Neural cell (in vitro differentiated cells): ENCODE data around the gene CNKSR2. TPM values are rescaled to one million over a fixed set of nuclear protein-coding genes. Genes with fewer than 3 reads are reported as not detected.

Experiments used
- H2AFZ ChIP-seq: fragments of 200-600, 300-800 bp; sonication (generic), shearing (Covaris generic); 2 replicates; pipeline ENCODE4 v1.6.0; 2014; ENCODE audit warnings: low read depth, mild to moderate bottlenecking, antibody characterized with exemption, low read length, moderate library complexity
- H3F3A ChIP-seq: fragments of 200-600 bp; shearing (Covaris generic); 2 replicates; pipeline ENCODE4 v1.6.1; 2016; ENCODE audit warnings: mild to moderate bottlenecking, moderate library complexity, mixed read lengths, antibody characterized with exemption, low read length; ENCODE audit not compliant: insufficient read depth, poor library complexity, severe bottlenecking
- H3K27ac ChIP-seq: fragments of 200-600, 300-800 bp; sonication (generic), shearing (Covaris generic); 2 replicates; pipeline ENCODE4 v1.5.1; 2014; ENCODE audit warnings: mild to moderate bottlenecking, low read length, moderate library complexity
- H3K27me3 ChIP-seq: fragments of 300-800, 200-600 bp; sonication (generic), shearing (Covaris generic); 2 replicates; pipeline ENCODE4 v1.6.0; 2014; ENCODE audit warnings: mild to moderate bottlenecking, low read depth, low read length, moderate library complexity; ENCODE audit not compliant: insufficient read depth
- H3K36me3 ChIP-seq: fragments of 300-800, 200-600 bp; sonication (generic), shearing (Covaris generic); 2 replicates; pipeline ENCODE4 v1.5.1; 2014; ENCODE audit warnings: mild to moderate bottlenecking, antibody characterized with exemption, low read length, moderate library complexity; ENCODE audit not compliant: insufficient read depth
- H3K4me2 ChIP-seq: fragments of 300-800, 200-600 bp; sonication (generic), shearing (Covaris generic); 2 replicates; pipeline ENCODE4 v1.6.0; 2014; ENCODE audit warnings: mild to moderate bottlenecking, low read length
- H3K4me3 ChIP-seq: fragments of 300-800, 200-600 bp; sonication (generic), shearing (Covaris generic); 2 replicates; pipeline ENCODE4 v1.5.1; 2014; ENCODE audit warnings: mild to moderate bottlenecking, low read length, moderate library complexity
- H3K79me2 ChIP-seq: fragments of 200-600 bp; shearing (Covaris generic); replicated peaks from 2 replicates; pipeline ENCODE4 v1.6.0; 2014; ENCODE audit warnings: mild to moderate bottlenecking, low read length, moderate library complexity; ENCODE audit not compliant: insufficient read depth
- H3K9ac ChIP-seq: fragments of 300-800, 200-600 bp; sonication (generic), shearing (Covaris generic); 2 replicates; pipeline ENCODE4 v1.6.1; 2016; ENCODE audit warnings: mild to moderate bottlenecking, low read length, mixed read lengths
- H3K9me2 ChIP-seq: fragments of 200-600 bp; shearing (Covaris generic); 2 replicates; pipeline ENCODE4 v1.6.1; 2016; ENCODE audit warnings: mild to moderate bottlenecking, low read length, mixed read lengths; ENCODE audit not compliant: insufficient read depth
- H3K9me3 ChIP-seq: fragments of 200-600, 300-800 bp; sonication (generic), shearing (Covaris generic); 2 replicates; pipeline ENCODE4 v1.6.1; 2016; ENCODE audit warnings: mild to moderate bottlenecking, mixed run types, low read length, moderate library complexity, mixed read lengths
- H4K20me1 ChIP-seq: fragments of 200-600 bp; shearing (Covaris generic); 2 replicates; pipeline ENCODE4 v1.6.1; 2016; ENCODE audit warnings: mild to moderate bottlenecking, mixed run types; ENCODE audit not compliant: insufficient read depth
- CTCF ChIP-seq: fragments of 450-650 bp; IDR thresholded peaks from 2 replicates; pipeline ENCODE4 v1.5.1; 2014; ENCODE audit warnings: antibody characterized with exemption, mild to moderate bottlenecking, moderate library complexity; ENCODE audit not compliant: poor library complexity, severe bottlenecking
- EP300 ChIP-seq: fragments of 450-650 bp; conservative IDR thresholded peaks from 2 replicates; pipeline ENCODE4 v1.6.1; 2014; ENCODE audit warnings: antibody characterized with exemption, mild to moderate bottlenecking, moderate library complexity; ENCODE audit not compliant: poor library complexity, severe bottlenecking
- EZH2 ChIP-seq: fragments of 200-600, 300-800 bp; shearing (Covaris generic), sonication (generic); IDR thresholded peaks from 2 replicates; pipeline ENCODE4 v1.6.1; 2014; ENCODE audit warnings: antibody characterized with exemption, low read length, borderline replicate concordance, mild to moderate bottlenecking; ENCODE audit not compliant: insufficient read depth, poor library complexity, severe bottlenecking
- MXI1 ChIP-seq: fragments of 450-650 bp; conservative IDR thresholded peaks from 2 replicates; pipeline ENCODE4 v1.6.1; 2014; ENCODE audit warnings: antibody characterized with exemption, mild to moderate bottlenecking; ENCODE audit not compliant: poor library complexity, severe bottlenecking
- POLR2AphosphoS5 ChIP-seq: IDR thresholded peaks from 2 replicates; pipeline ENCODE4 v1.6.1; 2012
- RAD21 ChIP-seq: fragments of 450-650 bp; conservative IDR thresholded peaks from 2 replicates; pipeline ENCODE4 v1.6.1; 2014; ENCODE audit warnings: antibody characterized with exemption, mild to moderate bottlenecking, moderate library complexity
- REST ChIP-seq: IDR thresholded peaks from 2 replicates; pipeline ENCODE4 v1.6.1; 2012; ENCODE audit warnings: borderline replicate concordance
- SMC3 ChIP-seq: fragments of 450-650 bp; conservative IDR thresholded peaks from 2 replicates; pipeline ENCODE4 v1.6.1; 2014; ENCODE audit warnings: antibody characterized with exemption, mild to moderate bottlenecking, moderate library complexity; ENCODE audit not compliant: poor library complexity
- TAF1 ChIP-seq: IDR thresholded peaks from 2 replicates; pipeline ENCODE4 v1.6.1; 2012; ENCODE audit warnings: low read depth
- polyA minus RNA-seq: library from RNA; depleted of rRNA, polyadenylated mRNA; stranded (reverse); fragments of >200 nt; gene quantifications from 2 replicates; pipeline ENCODE4 v1.2.3, GENCODE V29; 2014
- polyA plus RNA-seq: library from polyadenylated mRNA; depleted of rRNA; stranded (reverse); fragments of >200 nt; gene quantifications from 2 replicates; pipeline ENCODE4 v1.2.3, GENCODE V29; 2014

The CNKSR2 gene
- polyA plus RNA-seq: 27.2 and 31.1 TPM in 2 replicates
- polyA minus RNA-seq: 129 and 156 TPM in 2 replicates

- H3K9me3 ChIP-seq: no peaks in the 10 kb centered on the region
- H3K36me3 ChIP-seq: no peaks in the 10 kb centered on the region
- no peaks in the 10 kb centered on the region for H3K27me3 ChIP-seq
- H3K79me2 ChIP-seq: peaks cover 42% of the 10 kb centered on the region
- H3F3A ChIP-seq: no peaks in the 10 kb centered on the region
- no peaks in the 10 kb centered on the region for H3K9me2 ChIP-seq
- H3K9ac ChIP-seq: peak within 1 kb of the TSS; percentile 87
- no peaks in the 10 kb centered on the region for H4K20me1 ChIP-seq
- peak within 1 kb of the TSS; percentile 44 for H3K4me2 ChIP-seq
- H3K4me3 ChIP-seq: peak within 1 kb of the TSS; percentile 90
- TF ChIP-seq TAF1: no peak
- peak; percentile 60 for TF ChIP-seq MXI1
- peak; percentile 29 for TF ChIP-seq SMC3
- no peak for TF ChIP-seq EZH2
- no peak for TF ChIP-seq EP300
- peak; percentile 54 for TF ChIP-seq REST
- peak; percentile 46 for TF ChIP-seq POLR2AphosphoS5
- TF ChIP-seq CTCF: no peak
- no peak for TF ChIP-seq RAD21
- peak within 1 kb of the TSS; percentile 80 for H3K27ac ChIP-seq
- H2AFZ ChIP-seq: peak within 1 kb of the TSS; percentile 60
These were observed at the start of gene CNKSR2 for GRCh38 chrX:21374163-21374993. Gene CNKSR2, plus strand, starts transcription at chrX:21374418. Its CDS starts 480 bp downstream, at chrX:21374898.

GRCh38 chrX:21354725-21355124 is 19.5 kb upstream of the CNKSR2 start:
- Histone ChIP-seq H3K36me3 (no peaks in the 10 kb centered on the region), H3K9ac (no peak overlapping the region), H2AFZ (no peak overlapping the region), H3K4me2 (no peak overlapping the region), H3K4me3 (no peak overlapping the region), H3K79me2 (no peaks in the 10 kb centered on the region), H3K9me3 (no peaks in the 10 kb centered on the region), H3F3A (no peaks in the 10 kb centered on the region), H3K27ac (no peak overlapping the region), H3K27me3 (no peaks in the 10 kb centered on the region), H4K20me1 (no peaks in the 10 kb centered on the region), H3K9me2 (no peaks in the 10 kb centered on the region)
- TF ChIP-seq RAD21: no peak
- no peak for TF ChIP-seq MXI1
- no peak for TF ChIP-seq EP300
- TF ChIP-seq REST: no peak
- TF ChIP-seq POLR2AphosphoS5: no peak
- TF ChIP-seq EZH2: no peak
- no peak for TF ChIP-seq CTCF
- TF ChIP-seq TAF1: no peak
- TF ChIP-seq SMC3: no peak
